Measurements from ENCODE around the gene IL26. TPM values are rescaled to one million over a fixed set of nuclear protein-coding genes. Genes with fewer than 3 reads are reported as not detected.

Gene IL26
- total RNA-seq, 4 donors from 2014 or later = not detected

DNA sequence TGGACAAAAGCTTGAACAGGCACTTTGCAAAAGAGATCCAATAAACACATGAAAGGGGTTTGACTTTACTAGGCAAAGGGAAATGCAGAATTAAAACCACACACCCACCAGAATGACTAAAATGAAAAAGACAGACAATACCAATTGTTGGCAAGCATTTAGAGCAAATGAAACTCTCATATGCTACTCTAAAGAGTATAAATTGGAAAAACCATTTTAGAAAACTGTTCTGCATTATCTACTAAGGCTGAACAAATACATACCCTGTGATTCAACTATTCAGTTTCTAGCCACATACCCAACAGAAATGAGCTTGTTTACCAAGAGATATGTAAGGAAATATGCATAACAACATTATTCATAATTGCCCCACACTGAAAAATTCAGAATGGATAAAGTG lies 36.3 kb upstream of the IL26 start:
- Histone ChIP-seq H3K36me3 (no peaks in the 10 kb centered on the region), H3K4me3 (no peak overlapping the region), H3K27me3 (no peaks in the 10 kb centered on the region), H3K27ac (no peak overlapping the region), H3K9me3 (no peaks in the 10 kb centered on the region), H3K4me1 (no peaks in the 10 kb centered on the region)
- DNase-seq = no peak
- no peak for TF ChIP-seq POLR2A (IDR thresholded peaks at IDR 0.05)
- TF ChIP-seq, protein P1, sequence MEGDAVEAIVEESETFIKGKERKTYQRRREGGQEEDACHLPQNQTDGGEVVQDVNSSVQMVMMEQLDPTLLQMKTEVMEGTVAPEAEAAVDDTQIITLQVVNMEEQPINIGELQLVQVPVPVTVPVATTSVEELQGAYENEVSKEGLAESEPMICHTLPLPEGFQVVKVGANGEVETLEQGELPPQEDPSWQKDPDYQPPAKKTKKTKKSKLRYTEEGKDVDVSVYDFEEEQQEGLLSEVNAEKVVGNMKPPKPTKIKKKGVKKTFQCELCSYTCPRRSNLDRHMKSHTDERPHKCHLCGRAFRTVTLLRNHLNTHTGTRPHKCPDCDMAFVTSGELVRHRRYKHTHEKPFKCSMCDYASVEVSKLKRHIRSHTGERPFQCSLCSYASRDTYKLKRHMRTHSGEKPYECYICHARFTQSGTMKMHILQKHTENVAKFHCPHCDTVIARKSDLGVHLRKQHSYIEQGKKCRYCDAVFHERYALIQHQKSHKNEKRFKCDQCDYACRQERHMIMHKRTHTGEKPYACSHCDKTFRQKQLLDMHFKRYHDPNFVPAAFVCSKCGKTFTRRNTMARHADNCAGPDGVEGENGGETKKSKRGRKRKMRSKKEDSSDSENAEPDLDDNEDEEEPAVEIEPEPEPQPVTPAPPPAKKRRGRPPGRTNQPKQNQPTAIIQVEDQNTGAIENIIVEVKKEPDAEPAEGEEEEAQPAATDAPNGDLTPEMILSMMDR (IDR thresholded peaks at IDR 0.05) = no peak

DNA sequence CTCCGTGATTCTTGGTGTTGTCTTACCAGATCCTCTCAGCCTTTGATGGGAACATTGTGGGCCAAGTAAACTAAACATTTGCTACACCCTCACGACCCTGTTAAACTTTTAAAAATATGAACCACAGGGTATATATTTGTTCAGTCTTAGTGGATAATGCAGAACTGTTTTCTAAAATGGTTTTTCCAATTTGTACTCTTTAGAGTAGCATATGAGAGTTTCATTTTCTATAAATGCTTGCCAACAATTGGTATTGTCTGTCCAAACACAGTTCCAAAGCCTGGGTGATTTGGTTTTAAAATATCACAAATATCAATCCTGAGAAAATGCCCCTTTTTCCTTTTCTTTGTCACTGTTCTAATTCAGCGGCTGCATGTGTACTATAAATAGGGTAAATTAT lies 34.5 kb upstream of the IL26 start:
- no peaks in the 10 kb centered on the region for H3K36me3 ChIP-seq
- no peaks in the 10 kb centered on the region for H3K27me3 ChIP-seq
- H3K9me3 ChIP-seq = no peaks in the 10 kb centered on the region
- TF ChIP-seq, protein P1 (IDR thresholded peaks at IDR 0.05) = no peak
- TF ChIP-seq POLR2A (IDR thresholded peaks at IDR 0.05) = no peak
- no peaks in the 10 kb centered on the region for H3K4me1 ChIP-seq
- H3K27ac ChIP-seq = no peak overlapping the region
- DNase-seq = no peak
- no peak overlapping the region for H3K4me3 ChIP-seq

DNA sequence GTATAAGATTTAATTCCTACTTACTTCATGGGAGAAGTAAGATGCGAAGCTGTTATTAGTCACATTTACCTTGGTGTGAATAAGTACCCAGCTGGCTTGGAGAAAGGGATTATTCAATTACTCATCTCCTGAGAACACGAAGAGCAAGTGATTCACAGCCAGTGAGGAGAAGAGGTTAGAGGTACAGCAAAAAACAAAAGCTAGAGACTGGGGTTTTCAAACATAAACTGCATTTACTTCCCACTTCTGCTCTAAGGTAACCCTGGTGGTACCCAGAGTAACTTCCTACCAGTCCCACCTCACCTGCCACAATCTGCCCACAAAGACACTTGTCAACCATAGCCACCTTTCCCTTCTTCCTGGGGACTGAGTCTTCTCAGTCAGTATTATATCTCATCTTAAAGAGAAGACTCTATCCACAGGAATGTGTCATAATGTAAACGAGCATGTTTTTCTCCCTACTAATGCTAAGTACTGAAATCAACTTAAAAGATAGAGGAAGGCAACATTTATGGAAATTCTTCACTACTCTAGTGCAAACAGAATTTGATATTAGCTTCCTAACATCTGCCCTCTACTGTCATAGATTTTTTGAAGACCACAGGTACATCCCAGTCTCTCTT lies 33.8 kb upstream of the IL26 start:
- no peaks in the 10 kb centered on the region for H3K4me1 ChIP-seq
- H3K27me3 ChIP-seq = no peaks in the 10 kb centered on the region
- TF ChIP-seq POLR2A (IDR thresholded peaks at IDR 0.05) = no peak
- TF ChIP-seq, protein P1 (IDR thresholded peaks at IDR 0.05) = no peak
- no peaks in the 10 kb centered on the region for H3K9me3 ChIP-seq
- DNase-seq = no peak
- no peaks in the 10 kb centered on the region for H3K36me3 ChIP-seq
- no peak overlapping the region for H3K27ac ChIP-seq
- no peak overlapping the region for H3K4me3 ChIP-seq

DNA sequence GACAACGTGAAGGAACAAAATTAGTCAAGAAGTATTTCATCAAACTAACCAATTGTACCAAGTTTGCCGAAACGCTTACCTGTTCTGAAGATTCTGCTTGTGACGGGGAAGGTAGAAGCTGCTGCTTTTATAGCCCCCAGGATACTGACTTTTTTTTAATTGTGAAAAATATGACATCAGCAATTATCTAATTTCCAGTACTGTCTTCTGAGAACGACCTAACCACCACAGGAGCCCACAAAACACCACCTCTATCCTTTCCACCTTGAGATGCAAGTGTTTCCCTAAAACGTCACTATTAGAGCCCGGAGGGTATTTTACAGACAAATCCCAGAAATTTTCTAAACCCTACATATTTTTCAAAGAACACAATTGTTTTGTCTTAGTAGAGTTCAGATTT lies 27.9 kb upstream of the IL26 start, which contains the start of gene IL22:
Gene IL22 (minus strand): TSS at position 101 of the 400 bp plus-strand sequence. CDS start 156 bp downstream, outside the sequence.
- H3K4me1 ChIP-seq = no peaks in the 10 kb centered on the region
- H3K4me3 ChIP-seq = no peak within 1 kb of the TSS
- no peaks in the 10 kb centered on the region for H3K36me3 ChIP-seq
- no peak within 1 kb of the TSS for H3K27ac ChIP-seq
- no peak for DNase-seq
- H3K27me3 ChIP-seq = no peaks in the 10 kb centered on the region
- H3K9me3 ChIP-seq = no peaks in the 10 kb centered on the region
- TF ChIP-seq, protein P1 (IDR thresholded peaks at IDR 0.05) = no peak
- no peak for TF ChIP-seq POLR2A (IDR thresholded peaks at IDR 0.05)

DNA sequence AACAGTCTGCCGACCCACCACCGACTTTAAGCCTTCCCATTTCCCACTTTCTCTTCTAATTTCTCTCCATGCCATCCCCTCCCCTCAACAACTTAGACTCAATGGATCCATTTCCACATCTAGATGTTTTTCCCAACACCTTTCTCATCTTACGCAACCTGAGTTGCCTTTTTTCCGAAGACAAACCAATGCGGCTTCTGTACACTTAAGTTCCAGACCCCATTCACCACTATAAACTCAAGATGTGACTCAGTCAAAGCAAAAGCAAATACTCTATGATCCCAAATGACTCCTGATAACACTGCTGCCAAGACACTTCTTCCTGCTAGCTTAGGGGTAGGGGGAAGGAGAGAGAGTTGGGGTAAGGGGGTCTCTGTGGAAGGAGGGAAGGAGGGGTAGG lies 26.5 kb upstream of the IL26 start:
- Histone ChIP-seq H3K4me3 (no peak overlapping the region), H3K27me3 (no peaks in the 10 kb centered on the region), H3K4me1 (no peaks in the 10 kb centered on the region), H3K27ac (no peak overlapping the region), H3K36me3 (no peaks in the 10 kb centered on the region), H3K9me3 (no peaks in the 10 kb centered on the region)
- TF ChIP-seq, protein P1 (IDR thresholded peaks at IDR 0.05) = no peak
- no peak for TF ChIP-seq POLR2A (IDR thresholded peaks at IDR 0.05)
- no peak for DNase-seq

DNA sequence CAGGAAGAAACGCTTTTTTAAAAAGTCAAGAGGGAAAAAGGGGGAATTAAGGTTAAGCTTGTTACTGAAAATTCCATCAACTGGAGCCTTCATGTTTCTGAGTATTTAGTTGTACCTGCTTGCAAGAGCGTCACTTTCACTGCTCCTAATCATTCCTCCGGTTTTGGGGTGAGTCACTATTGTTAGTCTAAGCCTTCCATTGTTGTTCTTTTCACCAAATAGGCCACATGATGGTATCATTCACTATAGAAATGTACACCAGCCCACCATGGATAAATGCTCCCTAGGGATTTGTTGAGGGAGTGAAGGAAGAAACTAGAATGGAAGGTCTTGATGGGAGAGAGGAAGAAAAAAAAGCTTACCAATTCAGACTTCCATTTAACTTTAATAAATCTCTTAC lies 24.8 kb upstream of the IL26 start:
- TF ChIP-seq, protein P1 (IDR thresholded peaks at IDR 0.05) = no peak
- TF ChIP-seq POLR2A (IDR thresholded peaks at IDR 0.05) = no peak
- Histone ChIP-seq H3K4me1 (no peaks in the 10 kb centered on the region), H3K4me3 (no peak overlapping the region), H3K9me3 (no peaks in the 10 kb centered on the region), H3K36me3 (no peaks in the 10 kb centered on the region), H3K27ac (no peak overlapping the region), H3K27me3 (no peaks in the 10 kb centered on the region)
- DNase-seq = no peak
